HG02884 (cell line): ENCODE results near the gene GTPBP6.
"Not testable (repeated sequence)": the region's sequence is repeated elsewhere in the genome, so short reads cannot be mapped to it uniquely, and the experiment has no call there.

Experiments
- ATAC-seq: cut with Tn5 transposase; IDR thresholded peaks from one replicate; pipeline ENCODE4 v1.9.1; 2021; ENCODE audit warnings: mild to moderate bottlenecking, moderate library complexity; ENCODE audit not compliant: unreplicated experiment

The GTPBP6 gene

DNA sequence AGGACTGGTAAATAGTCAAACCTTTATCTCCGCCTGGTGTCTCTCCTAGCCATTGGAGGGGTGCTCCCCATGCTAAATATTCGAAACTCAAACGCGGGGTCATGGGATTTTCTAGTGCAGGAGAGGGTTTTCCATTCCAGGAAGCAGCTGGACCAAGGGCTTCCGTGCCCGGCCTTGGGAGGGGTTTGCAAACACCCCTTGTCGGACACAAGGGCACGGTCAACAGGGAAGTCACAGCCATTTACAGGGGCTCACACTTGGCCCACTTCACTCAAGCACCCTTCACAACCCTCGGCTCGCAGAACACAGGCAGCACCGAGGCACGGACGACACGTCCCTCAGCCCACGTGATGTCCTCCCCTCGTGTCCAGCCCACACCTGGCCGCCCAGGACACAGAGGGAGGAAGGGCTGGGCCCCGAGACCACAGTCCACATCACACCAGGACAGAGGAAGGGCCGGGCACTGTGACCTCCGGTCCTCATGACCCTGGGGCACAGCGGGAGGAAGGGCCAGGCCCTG lies 47.7 kb downstream of the GTPBP6 start:
- no peak for ATAC-seq

DNA sequence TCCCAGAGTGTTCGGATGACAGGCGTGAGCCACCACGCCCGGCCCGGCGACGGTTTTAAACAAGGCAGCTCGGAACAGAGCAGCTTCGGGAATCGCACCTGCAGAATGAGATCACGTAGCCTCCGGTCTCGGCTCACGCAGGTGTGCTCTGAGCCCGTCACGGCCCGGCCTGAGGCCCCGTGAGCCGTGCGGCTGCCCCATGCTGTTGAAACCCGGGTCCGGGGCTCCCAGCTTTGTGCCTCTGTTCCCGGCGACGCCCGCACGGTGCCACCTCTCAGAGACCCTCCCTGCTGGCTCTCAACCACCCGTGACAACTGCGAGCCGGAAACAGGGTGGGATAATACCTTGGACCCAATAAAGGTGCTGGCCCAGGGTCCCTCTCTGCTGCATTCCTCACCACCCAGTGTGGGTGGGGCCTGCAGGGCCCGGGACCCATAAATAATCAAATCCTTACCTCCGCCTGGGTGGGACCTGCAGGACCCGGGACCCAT lies 50.8 kb downstream of the GTPBP6 start:
- no peak for ATAC-seq

DNA sequence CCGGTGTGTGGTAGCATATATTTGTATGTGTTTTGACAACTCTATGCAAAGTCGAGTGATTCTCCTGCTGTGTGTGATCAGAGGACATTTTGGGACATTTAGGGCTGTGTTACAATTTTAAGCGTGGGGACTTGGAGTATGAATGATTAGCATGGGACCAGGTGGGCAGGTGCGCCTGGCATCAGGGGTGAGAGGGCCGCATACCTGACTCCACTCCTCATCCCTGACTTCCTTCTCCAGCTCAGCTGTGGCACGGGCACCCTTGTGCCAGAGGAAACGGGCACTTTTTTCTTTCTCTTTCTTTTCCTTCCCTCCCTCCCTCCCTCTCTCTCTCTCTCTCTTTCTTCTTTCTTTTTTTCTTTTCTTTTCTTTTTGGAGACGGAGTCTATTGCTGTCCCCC lies 53.1 kb downstream of the GTPBP6 start:
- no peak for ATAC-seq

- ATAC-seq, result no peak
These were observed 53.8 kb downstream of the GTPBP6 start for GRCh38 chrX:264634-265455.

DNA sequence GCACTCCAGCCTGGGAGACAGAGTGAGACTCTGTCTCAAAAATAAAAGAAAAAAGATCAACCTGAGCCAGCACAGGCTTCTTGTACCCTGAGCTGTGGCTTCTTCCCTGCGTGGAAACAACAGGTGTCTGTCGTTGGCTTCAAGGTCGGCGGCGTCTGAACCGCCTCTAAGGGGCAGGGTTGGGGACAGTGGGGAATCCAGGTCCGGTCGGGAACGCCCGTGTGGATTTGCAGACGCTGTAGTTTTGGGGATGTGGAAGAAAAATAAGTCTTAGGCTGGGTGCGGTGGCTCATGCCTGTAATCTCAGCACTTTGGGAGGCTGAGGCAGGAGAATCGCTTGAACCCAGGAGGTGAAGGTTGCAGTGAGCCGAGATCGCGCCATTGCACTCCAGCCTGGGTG lies 54.6 kb downstream of the GTPBP6 start:
- not testable (repeated sequence) for ATAC-seq

DNA sequence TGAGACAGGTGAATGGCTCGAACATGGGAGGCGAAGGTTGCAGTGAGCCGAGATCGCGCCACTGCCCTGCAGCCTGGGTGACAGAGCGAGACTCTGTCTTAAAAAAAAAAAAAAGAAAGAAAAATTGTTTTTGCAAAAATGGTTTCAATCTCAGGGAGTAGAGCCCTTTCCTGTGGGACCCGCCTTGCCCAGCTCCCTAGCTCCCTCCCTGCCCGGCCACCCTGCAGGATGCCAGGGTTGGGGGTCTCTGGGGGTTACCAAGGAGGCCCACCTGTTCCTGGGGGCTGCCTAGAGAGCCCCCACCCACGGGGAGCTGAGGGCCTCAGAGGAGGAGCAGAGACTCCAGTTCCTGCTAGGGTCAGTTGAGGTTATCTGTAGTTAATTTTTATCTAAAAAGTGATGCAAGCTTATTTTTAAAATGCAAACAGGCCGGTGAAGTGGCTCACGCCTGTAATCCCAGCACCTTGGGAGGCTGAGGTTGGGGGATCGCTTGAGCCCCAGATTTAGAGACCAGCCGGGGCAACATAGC lies 56.2 kb downstream of the GTPBP6 start:
- no peak for ATAC-seq

DNA sequence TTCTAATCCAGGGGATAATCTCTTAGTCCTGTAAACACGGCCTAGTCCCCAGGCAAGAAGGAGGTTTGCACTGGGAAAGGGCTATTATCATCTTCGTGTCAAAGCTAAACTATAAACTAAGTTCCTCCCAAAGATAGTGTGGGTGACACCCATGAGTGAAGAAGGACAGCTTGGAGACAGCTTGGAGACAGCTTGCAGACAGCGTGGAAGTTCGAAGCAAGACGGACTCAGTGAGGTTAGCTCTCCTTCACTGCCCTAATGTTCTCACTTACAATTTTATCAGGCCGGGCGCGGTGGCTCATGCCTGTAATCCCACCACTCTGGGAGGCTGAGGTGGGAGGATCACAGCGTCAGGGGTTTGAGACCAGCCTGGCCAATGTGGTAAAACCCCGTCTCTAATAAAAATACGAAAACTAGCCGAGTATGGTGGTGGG lies 56.7 kb downstream of the GTPBP6 start:
- no peak for ATAC-seq

GRCh38 chrX:261167-261918 lies 57.3 kb downstream of the GTPBP6 start:
- no peak for ATAC-seq

DNA sequence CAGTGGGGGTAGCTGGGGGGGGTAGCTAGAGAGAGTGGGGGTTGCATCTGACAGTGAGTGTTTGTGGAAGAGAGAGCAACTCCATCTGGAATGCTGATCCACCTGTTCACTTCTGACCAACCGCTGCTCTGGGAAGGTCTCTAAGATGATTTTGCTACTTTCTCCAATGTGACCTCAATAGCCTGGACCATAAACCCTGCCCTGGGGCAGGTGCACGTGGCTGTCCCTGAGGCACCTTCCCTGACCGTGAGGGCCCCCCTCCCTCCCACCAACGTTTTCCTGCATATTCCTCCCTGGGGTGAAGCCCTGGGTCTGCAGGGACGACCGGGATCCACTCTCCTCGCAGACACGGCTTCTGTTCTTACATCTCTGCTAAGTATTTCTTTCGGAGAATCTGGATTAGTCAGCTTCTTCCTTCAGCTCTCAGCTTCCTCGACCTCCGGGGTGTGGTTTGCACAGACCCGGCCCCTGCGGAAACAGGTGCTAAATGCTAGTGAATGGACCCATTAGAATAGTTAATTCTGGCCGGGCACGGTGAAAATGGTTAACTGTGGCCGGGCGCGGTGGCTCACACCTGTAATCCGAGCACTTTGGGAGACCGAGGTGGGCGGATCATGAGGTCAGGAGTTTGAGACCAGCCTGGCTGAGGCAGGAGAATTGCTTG lies 58.8 kb downstream of the GTPBP6 start:
- ATAC-seq, result no peak

GRCh38 chrX:258291-259040 lies 60.1 kb downstream of the GTPBP6 start:
- no peak for ATAC-seq

DNA sequence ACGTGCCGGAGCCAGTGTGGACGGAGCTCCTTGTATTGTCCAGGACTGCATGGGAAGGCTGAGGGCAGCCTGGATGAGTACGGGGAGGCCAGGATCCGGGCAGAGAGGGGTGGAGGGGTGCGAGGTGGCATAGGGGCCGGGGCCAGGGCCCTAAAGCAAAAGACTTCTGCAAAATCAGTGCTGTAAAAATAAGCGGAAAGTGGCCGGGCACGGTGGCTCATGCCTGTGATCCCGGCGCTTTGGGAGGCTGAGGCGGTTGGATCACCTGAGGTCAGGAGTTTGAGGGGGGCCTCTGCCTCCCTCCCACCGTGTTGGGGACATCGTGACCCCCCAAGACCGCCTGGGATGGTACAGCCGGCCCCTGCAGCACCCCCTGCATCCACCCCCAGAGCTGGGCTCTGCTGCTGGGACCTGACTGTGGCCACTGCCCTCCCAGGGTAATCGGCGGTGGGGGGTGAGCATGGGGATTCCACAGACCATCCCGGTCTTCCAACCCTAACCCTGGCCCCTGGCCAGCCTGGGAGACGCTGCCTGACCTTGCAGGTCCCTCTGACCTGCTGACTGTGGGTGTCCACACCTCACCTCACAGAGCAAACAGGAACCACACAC lies 60.8 kb downstream of the GTPBP6 start:
- no peak for ATAC-seq

DNA sequence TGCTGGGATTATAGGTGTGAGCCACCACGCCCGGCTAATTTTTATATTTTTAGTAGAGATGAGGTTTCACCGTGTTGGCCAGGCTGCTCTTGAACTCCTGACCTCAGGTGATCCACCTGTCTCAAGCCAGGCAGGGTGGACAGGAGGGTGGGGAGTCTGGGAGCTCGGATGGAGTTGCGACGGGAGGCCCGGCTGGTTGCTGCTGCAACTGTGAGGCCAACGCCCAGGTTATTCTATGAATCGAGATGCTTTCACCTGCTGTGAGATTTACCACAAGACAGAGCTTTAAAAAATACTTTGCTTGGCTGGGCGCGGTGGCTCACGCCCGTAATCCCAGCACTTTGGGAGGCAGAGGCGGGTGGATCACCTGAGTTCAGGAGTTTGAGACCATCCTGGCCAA lies 61.5 kb downstream of the GTPBP6 start:
- ATAC-seq, result not testable (repeated sequence)

DNA sequence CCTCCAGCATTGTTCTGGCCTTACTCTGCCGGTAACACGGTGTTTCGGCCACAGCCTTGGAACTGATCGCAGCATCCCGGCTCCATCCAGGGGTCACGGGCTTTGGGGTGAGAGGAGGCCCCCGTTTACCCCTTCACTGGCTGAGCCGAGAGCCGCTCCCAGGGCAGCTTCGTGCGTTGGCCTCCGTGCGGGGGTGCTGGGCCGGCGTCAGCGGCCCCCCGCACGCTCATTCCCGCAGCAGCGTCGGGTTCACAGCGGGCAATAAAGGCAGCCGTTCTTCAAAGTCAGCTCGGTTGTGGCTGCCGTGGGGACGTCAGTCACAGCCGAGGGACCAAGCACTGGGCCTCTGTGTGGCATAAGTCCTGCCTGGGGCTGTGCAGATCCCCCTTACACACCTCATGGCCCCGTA lies 62.7 kb downstream of the GTPBP6 start:
- ATAC-seq, result no peak
